Central memory CD8-positive, alpha-beta T cell (primary cell): Measurements from ENCODE around the gene PAX6.

Experiments
- ATAC-seq: fragments of 150-1000 bp; cut with Tn5 transposase; replicated peaks from 2 replicates; pipeline ENCODE4 v1.10.0; 2022; ENCODE audit warnings: mild to moderate bottlenecking, moderate FRiP score, moderate number of reproducible peaks; ENCODE audit not compliant: poor library complexity, severe bottlenecking; ENCODE audit errors: extremely low read depth
- DNase-seq, 2 donors: peaks; one replicate each; pipeline ENCODE4 v3.0.0; 2021; ENCODE audit warnings: low spot score in 2 of 2
- H3K27ac Mint-ChIP-seq: one replicate; pipeline ENCODE4 v1.8.0; 2022; ENCODE audit warnings: low read depth, mild to moderate bottlenecking, moderate library complexity, mixed read lengths
- H3K27me3 Mint-ChIP-seq: one replicate; pipeline ENCODE4 v1.8.0; 2022; ENCODE audit warnings: mixed read lengths
- H3K36me3 Mint-ChIP-seq: one replicate; pipeline ENCODE4 v1.8.0; 2022; ENCODE audit warnings: mild to moderate bottlenecking, moderate library complexity, mixed read lengths; ENCODE audit not compliant: insufficient read depth
- H3K4me1 Mint-ChIP-seq: one replicate; pipeline ENCODE4 v1.8.0; 2022; ENCODE audit warnings: mixed read lengths
- H3K4me3 Mint-ChIP-seq: one replicate; pipeline ENCODE4 v1.8.0; 2022; ENCODE audit warnings: mild to moderate bottlenecking, moderate library complexity, mixed read lengths
- H3K9me3 Mint-ChIP-seq: one replicate; pipeline ENCODE4 v1.8.0; 2022; ENCODE audit warnings: mixed read lengths

The PAX6 gene

GRCh38 chr11:31802990-31803812 lies 7.9 kb downstream of the PAX6 start:
- Mint-ChIP-seq H3K36me3 (peaks cover 3% of the 10 kb centered on the region), H3K4me3 (no peak overlapping the region), H3K27ac (no peak overlapping the region), H3K27me3 (peaks cover 90% of the 10 kb centered on the region), H3K9me3 (no peaks in the 10 kb centered on the region), H3K4me1 (peaks cover 32% of the 10 kb centered on the region)
- DNase-seq (peak in 1 of 2 donors; percentile 8), ATAC-seq (no peak)

GRCh38 chr11:31802609-31802989 lies 8.5 kb downstream of the PAX6 start:
- peak in 1 of 2 donors; percentile 1 for DNase-seq
- Mint-ChIP-seq H3K9me3 (no peaks in the 10 kb centered on the region), H3K4me3 (no peak overlapping the region), H3K27ac (no peak overlapping the region), H3K27me3 (peaks cover 90% of the 10 kb centered on the region), H3K4me1 (peaks cover 36% of the 10 kb centered on the region), H3K36me3 (peaks cover 3% of the 10 kb centered on the region)
- no peak for ATAC-seq

GRCh38 chr11:31802000-31802551 lies 9.0 kb downstream of the PAX6 start:
- peaks cover 39% of the 10 kb centered on the region for H3K4me1 Mint-ChIP-seq
- peaks cover 90% of the 10 kb centered on the region for H3K27me3 Mint-ChIP-seq
- H3K36me3 Mint-ChIP-seq: peaks cover 3% of the 10 kb centered on the region
- H3K27ac Mint-ChIP-seq: no peak overlapping the region
- H3K4me3 Mint-ChIP-seq: no peak overlapping the region
- H3K9me3 Mint-ChIP-seq: no peaks in the 10 kb centered on the region
- ATAC-seq (no peak), DNase-seq (no peak)

- H3K4me1 Mint-ChIP-seq: peaks cover 45% of the 10 kb centered on the region
- peaks cover 3% of the 10 kb centered on the region for H3K36me3 Mint-ChIP-seq
- no peaks in the 10 kb centered on the region for H3K9me3 Mint-ChIP-seq
- no peak overlapping the region for H3K27ac Mint-ChIP-seq
- DNase-seq (peak in 1 of 2 donors; percentile 5), ATAC-seq (no peak)
- H3K4me3 Mint-ChIP-seq: no peak overlapping the region
- peaks cover 90% of the 10 kb centered on the region for H3K27me3 Mint-ChIP-seq
These were observed 9.8 kb downstream of the PAX6 start for GRCh38 chr11:31801298-31801702.

- Mint-ChIP-seq H3K4me3 (no peak overlapping the region), H3K27me3 (peaks cover 95% of the 10 kb centered on the region), H3K9me3 (no peaks in the 10 kb centered on the region), H3K4me1 (peaks cover 45% of the 10 kb centered on the region), H3K27ac (no peak overlapping the region), H3K36me3 (peaks cover 3% of the 10 kb centered on the region)
- DNase-seq (peak in 1 of 2 donors; percentile 7), ATAC-seq (no peak)
These were observed 10.5 kb downstream of the PAX6 start for GRCh38 chr11:31800398-31801265.

GRCh38 chr11:31799435-31800397 lies 11.4 kb downstream of the PAX6 start:
- Mint-ChIP-seq H3K36me3 (peaks cover 3% of the 10 kb centered on the region), H3K27me3 (peaks cover 99% of the 10 kb centered on the region), H3K4me1 (peaks cover 43% of the 10 kb centered on the region), H3K27ac (no peak overlapping the region), H3K4me3 (no peak overlapping the region), H3K9me3 (no peaks in the 10 kb centered on the region)
- DNase-seq: peak in 1 of 2 donors; percentile 3
- no peak for ATAC-seq

GRCh38 chr11:31798554-31799434 lies 12.3 kb downstream of the PAX6 start:
- no peak overlapping the region for H3K4me3 Mint-ChIP-seq
- H3K9me3 Mint-ChIP-seq: no peaks in the 10 kb centered on the region
- peaks cover under 1% of the 10 kb centered on the region for H3K36me3 Mint-ChIP-seq
- H3K27ac Mint-ChIP-seq: no peak overlapping the region
- peak in 1 of 2 donors; percentile 9 for DNase-seq
- peaks cover 98% of the 10 kb centered on the region for H3K27me3 Mint-ChIP-seq
- no peak for ATAC-seq
- peaks cover 34% of the 10 kb centered on the region for H3K4me1 Mint-ChIP-seq

- peaks cover 91% of the 10 kb centered on the region for H3K27me3 Mint-ChIP-seq
- peaks cover 27% of the 10 kb centered on the region for H3K4me1 Mint-ChIP-seq
- DNase-seq (peak in 1 of 2 donors; percentile 1), ATAC-seq (no peak)
- no peaks in the 10 kb centered on the region for H3K9me3 Mint-ChIP-seq
- no peak overlapping the region for H3K27ac Mint-ChIP-seq
- no peak overlapping the region for H3K4me3 Mint-ChIP-seq
- no peaks in the 10 kb centered on the region for H3K36me3 Mint-ChIP-seq
These were observed 13.0 kb downstream of the PAX6 start for GRCh38 chr11:31798057-31798553.

GRCh38 chr11:31797190-31798056 lies 13.7 kb downstream of the PAX6 start:
- peaks cover 85% of the 10 kb centered on the region for H3K27me3 Mint-ChIP-seq
- ATAC-seq (no peak), DNase-seq (no peak)
- no peak overlapping the region for H3K27ac Mint-ChIP-seq
- H3K36me3 Mint-ChIP-seq: no peaks in the 10 kb centered on the region
- H3K9me3 Mint-ChIP-seq: no peaks in the 10 kb centered on the region
- H3K4me1 Mint-ChIP-seq: peaks cover 20% of the 10 kb centered on the region
- H3K4me3 Mint-ChIP-seq: no peak overlapping the region

GRCh38 chr11:31796499-31797189 lies 14.5 kb downstream of the PAX6 start:
- no peak overlapping the region for H3K4me3 Mint-ChIP-seq
- peaks cover 77% of the 10 kb centered on the region for H3K27me3 Mint-ChIP-seq
- no peaks in the 10 kb centered on the region for H3K9me3 Mint-ChIP-seq
- no peaks in the 10 kb centered on the region for H3K36me3 Mint-ChIP-seq
- ATAC-seq: no peak
- H3K27ac Mint-ChIP-seq: no peak overlapping the region
- H3K4me1 Mint-ChIP-seq: peaks cover 20% of the 10 kb centered on the region
- no peak for DNase-seq
